OCI-LY1 (cell line): ENCODE measurements around the gene MOV10.
A peak's percentile ranks its signal among the peaks of the same experiment; 100 is the strongest.

Experiments used
- H2AFZ ChIP-seq: fragments of 200-600 bp; sonication (generic), shearing (Covaris generic); 2 replicates; pipeline ENCODE4 v1.6.0; 2014; ENCODE audit warnings: antibody characterized with exemption, mild to moderate bottlenecking, low read length
- H3F3A ChIP-seq: fragments of 200-600 bp; sonication (generic), shearing (Covaris generic); 2 replicates; pipeline ENCODE4 v1.6.0; 2014; ENCODE audit warnings: mild to moderate bottlenecking, antibody characterized with exemption, low read length, moderate library complexity; ENCODE audit not compliant: insufficient read depth
- H3K27ac ChIP-seq: fragments of 200-600 bp; sonication (generic); 2 replicates; pipeline ENCODE4 v1.5.1; 2014; ENCODE audit warnings: low read length, mixed run types, mild to moderate bottlenecking, low read depth; ENCODE audit not compliant: poor library complexity, severe bottlenecking
- H3K27me3 ChIP-seq: fragments of 200-600 bp; sonication (generic); 2 replicates; pipeline ENCODE4 v1.6.0; 2014; ENCODE audit warnings: antibody characterized with exemption, mild to moderate bottlenecking, low read length, moderate library complexity; ENCODE audit not compliant: insufficient read depth
- H3K36me3 ChIP-seq: fragments of 200-600 bp; sonication (generic); 2 replicates; pipeline ENCODE4 v1.6.1; 2014; ENCODE audit warnings: mild to moderate bottlenecking, antibody characterized with exemption, low read length, moderate library complexity, mixed read lengths; ENCODE audit not compliant: insufficient read depth
- H3K4me1 ChIP-seq: fragments of 200-600 bp; sonication (generic); 2 replicates; pipeline ENCODE4 v1.5.1; 2014; ENCODE audit warnings: mild to moderate bottlenecking, low read length, moderate library complexity; ENCODE audit not compliant: insufficient read depth, severe bottlenecking
- H3K4me2 ChIP-seq: fragments of 200-600 bp; sonication (generic), shearing (Covaris generic); 2 replicates; pipeline ENCODE4 v1.6.1; 2014; ENCODE audit warnings: low read length
- H3K4me3 ChIP-seq: fragments of 200-600 bp; sonication (generic); 2 replicates; pipeline ENCODE4 v1.5.1; 2014; ENCODE audit warnings: low read length, low read depth, mild to moderate bottlenecking, mixed read lengths; ENCODE audit not compliant: poor library complexity, severe bottlenecking
- H3K79me2 ChIP-seq: fragments of 200-600 bp; shearing (Covaris generic); 2 replicates; pipeline ENCODE4 v1.6.1; 2016; ENCODE audit warnings: mixed run types, low read length, mixed read lengths; ENCODE audit not compliant: insufficient read depth
- H3K9ac ChIP-seq: fragments of 200-600 bp; sonication (generic), shearing (Covaris generic); 2 replicates; pipeline ENCODE4 v1.6.1; 2014; ENCODE audit warnings: mild to moderate bottlenecking, low read length, mixed read lengths
- H3K9me2 ChIP-seq: fragments of 200-600 bp; sonication (generic), shearing (Covaris generic); 2 replicates; pipeline ENCODE4 v1.6.1; 2014; ENCODE audit warnings: low read depth, mild to moderate bottlenecking, low read length, mixed read lengths
- H3K9me3 ChIP-seq: fragments of 200-600 bp; shearing (Covaris generic); 2 replicates; pipeline ENCODE4 v1.6.1; 2014; ENCODE audit warnings: low read length, mixed read lengths
- H4K20me1 ChIP-seq: fragments of 200-600 bp; sonication (generic), shearing (Covaris generic); 2 replicates; pipeline ENCODE4 v1.6.0; 2016; ENCODE audit warnings: mild to moderate bottlenecking, low read length; ENCODE audit not compliant: insufficient read depth
- EZH2 ChIP-seq: fragments of 200-600 bp; sonication (generic), shearing (Covaris generic); IDR thresholded peaks from 2 replicates; pipeline ENCODE4 v1.8.0; 2017; ENCODE audit warnings: borderline replicate concordance, mixed run types, mild to moderate bottlenecking, antibody characterized with exemption, low read length, moderate library complexity, mixed read lengths
- TF ChIP-seq, protein P1 (sequence below): fragments of 200-600 bp; sonication (generic), shearing (Covaris generic); IDR thresholded peaks from 2 replicates; pipeline ENCODE4 v1.5.1; 2017; ENCODE audit warnings: mild to moderate bottlenecking, antibody characterized with exemption, low read length, moderate library complexity, mixed read lengths

Gene MOV10, protein sequence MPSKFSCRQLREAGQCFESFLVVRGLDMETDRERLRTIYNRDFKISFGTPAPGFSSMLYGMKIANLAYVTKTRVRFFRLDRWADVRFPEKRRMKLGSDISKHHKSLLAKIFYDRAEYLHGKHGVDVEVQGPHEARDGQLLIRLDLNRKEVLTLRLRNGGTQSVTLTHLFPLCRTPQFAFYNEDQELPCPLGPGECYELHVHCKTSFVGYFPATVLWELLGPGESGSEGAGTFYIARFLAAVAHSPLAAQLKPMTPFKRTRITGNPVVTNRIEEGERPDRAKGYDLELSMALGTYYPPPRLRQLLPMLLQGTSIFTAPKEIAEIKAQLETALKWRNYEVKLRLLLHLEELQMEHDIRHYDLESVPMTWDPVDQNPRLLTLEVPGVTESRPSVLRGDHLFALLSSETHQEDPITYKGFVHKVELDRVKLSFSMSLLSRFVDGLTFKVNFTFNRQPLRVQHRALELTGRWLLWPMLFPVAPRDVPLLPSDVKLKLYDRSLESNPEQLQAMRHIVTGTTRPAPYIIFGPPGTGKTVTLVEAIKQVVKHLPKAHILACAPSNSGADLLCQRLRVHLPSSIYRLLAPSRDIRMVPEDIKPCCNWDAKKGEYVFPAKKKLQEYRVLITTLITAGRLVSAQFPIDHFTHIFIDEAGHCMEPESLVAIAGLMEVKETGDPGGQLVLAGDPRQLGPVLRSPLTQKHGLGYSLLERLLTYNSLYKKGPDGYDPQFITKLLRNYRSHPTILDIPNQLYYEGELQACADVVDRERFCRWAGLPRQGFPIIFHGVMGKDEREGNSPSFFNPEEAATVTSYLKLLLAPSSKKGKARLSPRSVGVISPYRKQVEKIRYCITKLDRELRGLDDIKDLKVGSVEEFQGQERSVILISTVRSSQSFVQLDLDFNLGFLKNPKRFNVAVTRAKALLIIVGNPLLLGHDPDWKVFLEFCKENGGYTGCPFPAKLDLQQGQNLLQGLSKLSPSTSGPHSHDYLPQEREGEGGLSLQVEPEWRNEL

GRCh38 chr1:112674440-112674985 is at the start of gene MOV10:
TSS of gene MOV10 (plus strand) at chr1:112674659. CDS start at chr1:112674913, 254 bp downstream.
- H2AFZ ChIP-seq: no peak within 1 kb of the TSS
- no peaks in the 10 kb centered on the region for H3K9me2 ChIP-seq
- peak within 1 kb of the TSS; percentile 70 for H3K4me2 ChIP-seq
- H3K9ac ChIP-seq: peak within 1 kb of the TSS; percentile 82
- no peaks in the 10 kb centered on the region for H3K9me3 ChIP-seq
- H3K27ac ChIP-seq: peak within 1 kb of the TSS; percentile 68
- TF ChIP-seq, protein P1, sequence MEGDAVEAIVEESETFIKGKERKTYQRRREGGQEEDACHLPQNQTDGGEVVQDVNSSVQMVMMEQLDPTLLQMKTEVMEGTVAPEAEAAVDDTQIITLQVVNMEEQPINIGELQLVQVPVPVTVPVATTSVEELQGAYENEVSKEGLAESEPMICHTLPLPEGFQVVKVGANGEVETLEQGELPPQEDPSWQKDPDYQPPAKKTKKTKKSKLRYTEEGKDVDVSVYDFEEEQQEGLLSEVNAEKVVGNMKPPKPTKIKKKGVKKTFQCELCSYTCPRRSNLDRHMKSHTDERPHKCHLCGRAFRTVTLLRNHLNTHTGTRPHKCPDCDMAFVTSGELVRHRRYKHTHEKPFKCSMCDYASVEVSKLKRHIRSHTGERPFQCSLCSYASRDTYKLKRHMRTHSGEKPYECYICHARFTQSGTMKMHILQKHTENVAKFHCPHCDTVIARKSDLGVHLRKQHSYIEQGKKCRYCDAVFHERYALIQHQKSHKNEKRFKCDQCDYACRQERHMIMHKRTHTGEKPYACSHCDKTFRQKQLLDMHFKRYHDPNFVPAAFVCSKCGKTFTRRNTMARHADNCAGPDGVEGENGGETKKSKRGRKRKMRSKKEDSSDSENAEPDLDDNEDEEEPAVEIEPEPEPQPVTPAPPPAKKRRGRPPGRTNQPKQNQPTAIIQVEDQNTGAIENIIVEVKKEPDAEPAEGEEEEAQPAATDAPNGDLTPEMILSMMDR: no peak
- TF ChIP-seq EZH2: no peak
- no peaks in the 10 kb centered on the region for H3K27me3 ChIP-seq
- peaks cover 48% of the 10 kb centered on the region for H3K4me1 ChIP-seq
- no peaks in the 10 kb centered on the region for H3F3A ChIP-seq
- no peaks in the 10 kb centered on the region for H3K79me2 ChIP-seq
- no peaks in the 10 kb centered on the region for H4K20me1 ChIP-seq
- H3K4me3 ChIP-seq: peak within 1 kb of the TSS; percentile 73
- H3K36me3 ChIP-seq: peaks cover 29% of the 10 kb centered on the region

- Histone ChIP-seq H3K9me3 (no peaks in the 10 kb centered on the region), H3K27ac (no peak overlapping the region), H3K9me2 (no peaks in the 10 kb centered on the region), H3K79me2 (peaks cover 93% of the 10 kb centered on the region), H3F3A (no peaks in the 10 kb centered on the region), H2AFZ (no peak overlapping the region), H3K27me3 (no peaks in the 10 kb centered on the region), H4K20me1 (no peaks in the 10 kb centered on the region), H3K4me2 (no peak overlapping the region), H3K9ac (no peak overlapping the region), H3K4me1 (peaks cover 63% of the 10 kb centered on the region), H3K36me3 (peaks cover 50% of the 10 kb centered on the region), H3K4me3 (no peak overlapping the region)
- TF ChIP-seq, protein P1: no peak
- no peak for TF ChIP-seq EZH2
Measured at GRCh38 chr1:112625696-112626095, 48.8 kb upstream of the MOV10 start.

DNA sequence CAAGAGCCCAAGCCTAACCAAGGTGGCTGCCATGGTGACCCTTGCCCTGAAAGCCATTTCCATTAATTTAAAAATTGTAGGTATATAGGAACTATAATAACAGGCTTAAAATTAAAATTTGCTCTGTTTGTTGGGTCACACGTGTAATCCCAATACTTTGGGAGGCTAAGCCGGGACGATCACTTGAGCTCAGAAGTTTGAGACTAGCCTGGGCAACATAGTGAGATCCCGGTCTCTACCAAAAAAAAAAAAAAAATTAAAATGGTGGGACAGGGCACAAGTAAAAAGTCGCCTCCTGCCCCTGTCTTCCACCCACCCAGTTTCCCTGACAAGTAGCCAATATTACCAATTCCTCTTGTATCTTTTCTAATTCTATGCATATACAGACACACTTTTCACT is 48.3 kb upstream of the MOV10 start:
- Histone ChIP-seq H4K20me1 (no peaks in the 10 kb centered on the region), H3F3A (no peaks in the 10 kb centered on the region), H3K27me3 (no peaks in the 10 kb centered on the region), H3K36me3 (peaks cover 55% of the 10 kb centered on the region), H3K79me2 (peaks cover 93% of the 10 kb centered on the region), H3K9me3 (no peaks in the 10 kb centered on the region), H3K27ac (peak overlapping the region; percentile 24), H2AFZ (no peak overlapping the region), H3K4me2 (0 out of 2 replicates have a peak overlapping the region, but pooled peaks have one; percentile 7), H3K9ac (no peak overlapping the region), H3K9me2 (no peaks in the 10 kb centered on the region), H3K4me3 (no peak overlapping the region), H3K4me1 (peaks cover 63% of the 10 kb centered on the region)
- TF ChIP-seq EZH2: no peak
- TF ChIP-seq, protein P1: no peak
